ENCODE results near the gene CDT1. TPM values are rescaled to one million over a fixed set of nuclear protein-coding genes. Genes with fewer than 3 reads are reported as not detected.
A peak's percentile ranks its signal among the peaks of the same experiment; 100 is the strongest.

Gene CDT1
- total RNA-seq, 1 experiment from 2014 or later, result 160 TPM

- Histone ChIP-seq H3K9me3 (ENCODE audit: control insufficient read depth in 1 of 2, insufficient read depth in 1 of 2, low read depth in 1 of 2, low read length in 2 of 2) (no peaks in the 10 kb centered on the region), H3K27ac (ENCODE audit: low read depth, low read length) (peak overlapping the region; percentile 39; the same call in 1 of the 2 replicates), H3K9ac (ENCODE audit: low read length) (peak overlapping the region; percentile 58), H3K4me3 (replicated peaks in 1 of 2; ENCODE audit: low read depth in 1 of 2, low read length in 2 of 2) (peak overlapping the region; percentile 64 to 100), H2AFZ (ENCODE audit: low read depth, low read length, poor library complexity, severe bottlenecking) (no peak overlapping the region), H3K27me3 (ENCODE audit: insufficient read depth, low read length) (no peaks in the 10 kb centered on the region), H3K36me3 (ENCODE audit: control insufficient read depth in 1 of 2, insufficient read depth in 2 of 2, low read length in 2 of 2) (peaks cover 21% of the 10 kb centered on the region in 2 experiments; a peak in 3 of 4 replicates), H3K4me2 (ENCODE audit: low read length) (peak overlapping the region; percentile 93), H4K20me1 (ENCODE audit: insufficient read depth) (no peaks in the 10 kb centered on the region), H3K79me2 (ENCODE audit: insufficient read depth, low read length) (peaks cover 29% of the 10 kb centered on the region), H3K9me2 (ENCODE audit: insufficient read depth) (no peaks in the 10 kb centered on the region), H3K4me1 (ENCODE audit: control insufficient read depth in 1 of 2, insufficient read depth in 2 of 2, low read length in 2 of 2) (peaks cover 19 to 26% of the 10 kb centered on the region in 2 experiments)
- ATAC-seq, result no peak
- TF ChIP-seq ZNF274 (IDR thresholded peaks at IDR 0.05; ENCODE audit: low read depth, low read length) (no peak), FOSL1 (IDR thresholded peaks at IDR 0.05; ENCODE audit: low read depth) (no peak), YY1 (IDR thresholded peaks at IDR 0.05; ENCODE audit: extremely low read depth, insufficient replicate concordance, low read depth, low read length) (no peak), SRF (IDR thresholded peaks at IDR 0.05; ENCODE audit: low read depth) (no peak), CEBPB (IDR thresholded peaks at IDR 0.05; ENCODE audit: low read depth) (no peak), POLR2A (IDR thresholded peaks at IDR 0.05; ENCODE audit: borderline replicate concordance, extremely low read depth, insufficient read depth, insufficient read length) (no peak), RAD21 (IDR thresholded peaks at IDR 0.05; ENCODE audit: low read depth) (no peak), ATF3 (IDR thresholded peaks at IDR 0.05) (no peak)
- POLR2A ChIA-PET, result no interaction called here
- intact Hi-C loops (cut with micrococcal nuclease), result loop anchor here (2.0 kb wide), 1 partner anchor 361 kb away; the partner anchor contains the start of gene ZNF778
- BruUV-seq (replicated peaks), result no TSS peak
- no peak for DNase-seq (ENCODE audit: low read depth, low spot score)
- CTCF ChIA-PET, result no interaction called here
- RAD21 ChIA-PET (ENCODE audit: low non-redundant PET in 1 of 2, low total read pairs in 2 of 2, uncharacterized antibody in 2 of 2, unreplicated experiment in 2 of 2), result no interaction called here
Measured at GRCh38 chr16:88855736-88856121, 52.1 kb downstream of the CDT1 start.

GRCh38 chr16:88856122-88856827 is 52.7 kb downstream of the CDT1 start:
- H3K27me3 ChIP-seq (ENCODE audit: insufficient read depth, low read length), result no peaks in the 10 kb centered on the region
- no peaks in the 10 kb centered on the region for H4K20me1 ChIP-seq (ENCODE audit: insufficient read depth)
- BruUV-seq (replicated peaks), result no TSS peak
- H3K36me3 ChIP-seq (ENCODE audit: control insufficient read depth in 1 of 2, insufficient read depth in 2 of 2, low read length in 2 of 2), result peaks cover 24 to 25% of the 10 kb centered on the region in 2 experiments; a peak in 3 of 4 replicates
- peak overlapping the region; percentile 54; the same call in 1 of the 2 replicates for H3K27ac ChIP-seq (ENCODE audit: low read depth, low read length)
- intact Hi-C loops (cut with micrococcal nuclease), result loop anchor here (2.0 kb wide), 1 partner anchor 361 kb away; the partner anchor contains the start of gene ZNF778
- CTCF ChIA-PET, result interaction anchor here (0.8 to 2.1 kb wide), 6 partner anchors 9 to 311 kb away, joined by 3 to 10 read pairs (median 6); partner anchors contain the start of gene APRT
- POLR2A ChIA-PET, result interaction anchor here (1.6 kb wide), 1 partner anchor 7 kb away, joined by 5 read pairs; no protein-coding TSS in a partner anchor
- no peaks in the 10 kb centered on the region for H3K9me2 ChIP-seq (ENCODE audit: insufficient read depth)
- peak overlapping the region; percentile 92 for H3K9ac ChIP-seq (ENCODE audit: low read length)
- RAD21 ChIA-PET (ENCODE audit: low non-redundant PET in 1 of 2, low total read pairs in 2 of 2, uncharacterized antibody in 2 of 2, unreplicated experiment in 2 of 2), result interaction anchor here (1.0 to 1.2 kb wide), 2 partner anchors 44 to 311 kb away, joined by 3 to 8 read pairs; partner anchors contain the start of gene APRT (in 1 of the 2)
- ATAC-seq (peak; percentile 60), DNase-seq (ENCODE audit: low read depth, low spot score) (no peak)
- H3K79me2 ChIP-seq (ENCODE audit: insufficient read depth, low read length), result peaks cover 29% of the 10 kb centered on the region
- peak overlapping the region; percentile 93 for H3K4me2 ChIP-seq (ENCODE audit: low read length)
- H3K4me3 ChIP-seq (replicated peaks in 1 of 2; ENCODE audit: low read depth in 1 of 2, low read length in 2 of 2), result peak overlapping the region; percentile 89 to 100
- no peaks in the 10 kb centered on the region for H3K9me3 ChIP-seq (ENCODE audit: control insufficient read depth in 1 of 2, insufficient read depth in 1 of 2, low read depth in 1 of 2, low read length in 2 of 2)
- H2AFZ ChIP-seq (ENCODE audit: low read depth, low read length, poor library complexity, severe bottlenecking), result no peak overlapping the region
- TF ChIP-seq CBX3 (IDR thresholded peaks at IDR 0.05; ENCODE audit: low read depth) (no peak), POLR2A (IDR thresholded peaks at IDR 0.05; ENCODE audit: borderline replicate concordance, extremely low read depth, insufficient read depth, insufficient read length) (no peak), YY1 (IDR thresholded peaks at IDR 0.05; ENCODE audit: extremely low read depth, insufficient replicate concordance, low read depth, low read length) (no peak), EZH2phosphoT487 (IDR thresholded peaks at IDR 0.05; ENCODE audit: borderline replicate concordance) (no peak), JUND (IDR thresholded peaks at IDR 0.05) (no peak)
- peaks cover 19 to 26% of the 10 kb centered on the region in 2 experiments for H3K4me1 ChIP-seq (ENCODE audit: control insufficient read depth in 1 of 2, insufficient read depth in 2 of 2, low read length in 2 of 2)
